Neutrophil (primary cell): Measurements from ENCODE around the gene PARD3.

Experiments
- H3K27ac ChIP-seq: fragments of 200-600 bp; sonication (generic); 2 replicates; pipeline ENCODE4 v1.5.1; 2016; ENCODE audit warnings: mild to moderate bottlenecking, moderate library complexity
- H3K27me3 ChIP-seq: fragments of 200-600 bp; sonication (generic); 2 replicates; pipeline ENCODE4 v1.6.0; 2016; ENCODE audit warnings: mild to moderate bottlenecking
- H3K36me3 ChIP-seq: fragments of 200-600 bp; sonication (generic); 2 replicates; pipeline ENCODE4 v1.5.1; 2017
- H3K4me1 ChIP-seq, 2 experiments: fragments of 200-600 bp in 1 of 2; sonication (generic) in 1 of 2; 1 replicate in 1 of 2; 2 replicates in 1 of 2; pipeline versions ENCODE4 v1.5.1 to v1.6.1; 2013 to 2016; ENCODE audit warnings: low read depth in 1 of 2, low read length in 1 of 2, mild to moderate bottlenecking in 1 of 2, moderate library complexity in 1 of 2; ENCODE audit not compliant: control insufficient read depth in 1 of 2, insufficient read depth in 1 of 2
- H3K4me3 ChIP-seq, 2 experiments: fragments of 200-600 bp in 1 of 2; sonication (generic) in 1 of 2; 1 replicate in 1 of 2; 2 replicates in 1 of 2; pipeline ENCODE4 v1.5.1; 2013 to 2016; ENCODE audit warnings: low read depth in 1 of 2, low read length in 1 of 2, mild to moderate bottlenecking in 1 of 2, moderate library complexity in 1 of 2
- H3K9me3 ChIP-seq: fragments of 200-600 bp; sonication (generic); 2 replicates; pipeline ENCODE4 v1.5.1; 2016
- CTCF ChIP-seq: fragments of 200-600 bp; sonication (generic); IDR thresholded peaks from 2 replicates; pipeline ENCODE4 v1.5.1; 2016; ENCODE audit warnings: antibody characterized with exemption

Gene PARD3

GRCh38 chr10:34613491-34613890 is 201.6 kb downstream of the PARD3 start:
- no peak for TF ChIP-seq CTCF
- Histone ChIP-seq H3K9me3 (no peaks in the 10 kb centered on the region), H3K4me3 (no peak overlapping the region), H3K27me3 (no peaks in the 10 kb centered on the region), H3K36me3 (no peaks in the 10 kb centered on the region), H3K27ac (no peak overlapping the region), H3K4me1 (no peaks in the 10 kb centered on the region)

GRCh38 chr10:34612938-34613337 is 202.2 kb downstream of the PARD3 start:
- Histone ChIP-seq H3K27me3 (no peaks in the 10 kb centered on the region), H3K36me3 (no peaks in the 10 kb centered on the region), H3K4me3 (no peak overlapping the region), H3K4me1 (no peaks in the 10 kb centered on the region), H3K27ac (no peak overlapping the region), H3K9me3 (no peaks in the 10 kb centered on the region)
- TF ChIP-seq CTCF = no peak

- H3K4me3 ChIP-seq = no peak overlapping the region
- no peak for TF ChIP-seq CTCF
These were observed 202.7 kb downstream of the PARD3 start for GRCh38 chr10:34612446-34612845.

GRCh38 chr10:34609287-34609940 is 205.7 kb downstream of the PARD3 start:
- no peak for TF ChIP-seq CTCF
- Histone ChIP-seq H3K36me3 (no peaks in the 10 kb centered on the region), H3K4me1 (no peaks in the 10 kb centered on the region), H3K9me3 (no peaks in the 10 kb centered on the region), H3K4me3 (no peak overlapping the region), H3K27ac (no peak overlapping the region), H3K27me3 (no peaks in the 10 kb centered on the region)

More at GRCh38 chr10:34612446-34612845, 202.7 kb downstream of the PARD3 start:
- Histone ChIP-seq H3K4me1 (no peaks in the 10 kb centered on the region), H3K9me3 (no peaks in the 10 kb centered on the region), H3K27me3 (no peaks in the 10 kb centered on the region), H3K36me3 (no peaks in the 10 kb centered on the region), H3K27ac (no peak overlapping the region)

GRCh38 chr10:34607894-34608293 is 207.2 kb downstream of the PARD3 start:
- TF ChIP-seq CTCF = no peak
- Histone ChIP-seq H3K4me1 (no peaks in the 10 kb centered on the region), H3K36me3 (no peaks in the 10 kb centered on the region), H3K9me3 (no peaks in the 10 kb centered on the region), H3K27ac (no peak overlapping the region), H3K4me3 (no peak overlapping the region), H3K27me3 (no peaks in the 10 kb centered on the region)
